Tibial artery (tissue), 4 donors: Measurements from ENCODE around the gene GRAMD2B.

Experiments used
- DNase-seq, 2 donors: peaks; one replicate each; pipeline ENCODE4 v3.0.0-alpha.2; 2019
- H3K27ac ChIP-seq, 2 donors: fragments of 200-600 bp; sonication (generic) in 1 of 2; 1 replicate in 1 of 2; 2 replicates in 1 of 2; pipeline ENCODE4 v1.5.1; 2018 to 2019; ENCODE audit warnings: mild to moderate bottlenecking in 1 of 2
- H3K27me3 ChIP-seq, 2 donors: fragments of 200-600 bp; sonication (generic) in 1 of 2; one replicate each; pipeline versions ENCODE4 v1.5.1 to v1.6.0; 2016 to 2019
- H3K36me3 ChIP-seq, 3 donors: fragments of 200-600 bp; sonication (generic) in 2 of 3; one replicate each; pipeline ENCODE4 v1.5.1; 2016 to 2019; ENCODE audit warnings: mild to moderate bottlenecking in 2 of 3
- H3K4me1 ChIP-seq, 4 donors: fragments of 200-600 bp; sonication (generic) in 2 of 4; 1 replicate in 3 of 4; 2 replicates in 1 of 4; pipeline ENCODE4 v1.5.1; 2016 to 2019
- H3K4me3 ChIP-seq, 2 donors: fragments of 200-600 bp; sonication (generic) in 1 of 2; 1 replicate in 1 of 2; 2 replicates in 1 of 2; pipeline ENCODE4 v1.5.1; 2018 to 2019; ENCODE audit warnings: mild to moderate bottlenecking in 2 of 2
- H3K9me3 ChIP-seq, 3 donors: fragments of 200-600 bp; sonication (generic) in 1 of 3; one replicate each; pipeline ENCODE4 v1.5.1; 2016 to 2019
- intact Hi-C: fragments of 100-400 bp; cut with DNase I; formaldehyde crosslinking; loops from one replicate; pipeline ENCODE4 v1.15.0; 2023; ENCODE audit warnings: low total_unique reads
- TF ChIP-seq, protein P1 (sequence below), 2 experiments: fragments of 200-600 bp in 1 of 2; fragments of 450-650 bp in 1 of 2; IDR thresholded peaks; one replicate each; pipeline ENCODE4 v1.5.1; 2017 to 2019; ENCODE audit warnings: antibody characterized with exemption in 2 of 2, mild to moderate bottlenecking in 1 of 2, moderate library complexity in 1 of 2

Gene GRAMD2B

DNA sequence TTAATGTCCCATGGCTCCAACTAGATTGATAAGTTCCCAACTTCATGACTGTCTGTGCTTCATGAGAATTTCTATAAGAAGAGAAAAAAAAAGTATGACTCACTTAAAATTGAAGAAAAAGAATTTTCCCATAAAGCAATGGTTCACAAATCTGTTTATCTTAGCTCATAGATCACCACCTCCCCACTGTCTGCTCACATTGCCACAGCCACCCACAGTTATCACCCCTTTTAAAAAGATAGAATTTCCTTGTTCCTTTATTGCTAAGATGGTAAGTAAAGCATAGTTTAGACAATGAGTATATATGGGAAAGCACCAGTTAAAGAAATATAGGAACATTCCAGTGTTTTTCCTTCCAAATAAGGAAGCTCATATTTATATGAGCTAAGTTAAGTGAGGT, 104.7 kb downstream of the GRAMD2B start:
- no peak overlapping the region for H3K27ac ChIP-seq
- intact Hi-C loops, result no loop called here
- no peak overlapping the region for H3K4me3 ChIP-seq
- H3K9me3 ChIP-seq, result no peaks in the 10 kb centered on the region
- TF ChIP-seq, protein P1, sequence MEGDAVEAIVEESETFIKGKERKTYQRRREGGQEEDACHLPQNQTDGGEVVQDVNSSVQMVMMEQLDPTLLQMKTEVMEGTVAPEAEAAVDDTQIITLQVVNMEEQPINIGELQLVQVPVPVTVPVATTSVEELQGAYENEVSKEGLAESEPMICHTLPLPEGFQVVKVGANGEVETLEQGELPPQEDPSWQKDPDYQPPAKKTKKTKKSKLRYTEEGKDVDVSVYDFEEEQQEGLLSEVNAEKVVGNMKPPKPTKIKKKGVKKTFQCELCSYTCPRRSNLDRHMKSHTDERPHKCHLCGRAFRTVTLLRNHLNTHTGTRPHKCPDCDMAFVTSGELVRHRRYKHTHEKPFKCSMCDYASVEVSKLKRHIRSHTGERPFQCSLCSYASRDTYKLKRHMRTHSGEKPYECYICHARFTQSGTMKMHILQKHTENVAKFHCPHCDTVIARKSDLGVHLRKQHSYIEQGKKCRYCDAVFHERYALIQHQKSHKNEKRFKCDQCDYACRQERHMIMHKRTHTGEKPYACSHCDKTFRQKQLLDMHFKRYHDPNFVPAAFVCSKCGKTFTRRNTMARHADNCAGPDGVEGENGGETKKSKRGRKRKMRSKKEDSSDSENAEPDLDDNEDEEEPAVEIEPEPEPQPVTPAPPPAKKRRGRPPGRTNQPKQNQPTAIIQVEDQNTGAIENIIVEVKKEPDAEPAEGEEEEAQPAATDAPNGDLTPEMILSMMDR (IDR thresholded peaks at IDR 0.05), result no peak
- peaks cover 0 to 43% (median 32%) of the 10 kb centered on the region in 4 donors for H3K4me1 ChIP-seq
- no peaks in the 10 kb centered on the region for H3K36me3 ChIP-seq
- DNase-seq, result no peak
- H3K27me3 ChIP-seq, result no peaks in the 10 kb centered on the region

DNA sequence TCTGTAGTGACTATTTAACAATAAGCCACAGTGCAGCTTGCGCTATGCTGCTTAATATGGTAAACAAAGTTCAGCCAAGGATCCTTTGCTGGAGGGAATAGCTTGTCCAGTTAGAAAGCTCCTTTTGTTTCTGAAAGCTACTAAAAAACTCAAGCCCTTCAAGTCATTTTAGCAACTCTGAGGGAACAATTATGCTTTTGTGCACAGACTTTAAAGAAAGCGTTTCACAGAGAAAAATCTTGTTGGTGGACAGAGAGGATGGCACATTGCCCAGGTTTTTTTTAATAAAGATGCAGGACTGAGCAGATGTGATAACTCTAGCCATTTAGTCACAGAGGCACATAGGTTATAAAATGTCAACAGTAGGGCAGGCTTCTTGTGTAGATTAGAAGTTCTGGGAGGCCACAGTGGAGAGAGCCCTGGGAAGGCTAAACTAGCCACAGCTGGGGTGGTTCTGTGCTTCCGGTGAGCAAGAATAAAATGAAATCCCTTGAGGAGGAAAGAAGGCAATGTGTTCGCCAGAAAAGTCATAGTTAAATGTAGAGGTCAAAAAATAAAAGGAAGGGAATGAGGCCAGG, 108.4 kb downstream of the GRAMD2B start:
- Histone ChIP-seq H3K9me3 (no peaks in the 10 kb centered on the region), H3K27me3 (no peaks in the 10 kb centered on the region), H3K36me3 (no peaks in the 10 kb centered on the region), H3K27ac (peak overlapping the region; percentile 40 to 42), H3K4me3 (no peak overlapping the region), H3K4me1 (peaks cover 0 to 16% (median 8%) of the 10 kb centered on the region in 4 donors)
- TF ChIP-seq, protein P1 (IDR thresholded peaks at IDR 0.05), result no peak
- intact Hi-C loops, result no loop called here
- DNase-seq, result no peak

DNA sequence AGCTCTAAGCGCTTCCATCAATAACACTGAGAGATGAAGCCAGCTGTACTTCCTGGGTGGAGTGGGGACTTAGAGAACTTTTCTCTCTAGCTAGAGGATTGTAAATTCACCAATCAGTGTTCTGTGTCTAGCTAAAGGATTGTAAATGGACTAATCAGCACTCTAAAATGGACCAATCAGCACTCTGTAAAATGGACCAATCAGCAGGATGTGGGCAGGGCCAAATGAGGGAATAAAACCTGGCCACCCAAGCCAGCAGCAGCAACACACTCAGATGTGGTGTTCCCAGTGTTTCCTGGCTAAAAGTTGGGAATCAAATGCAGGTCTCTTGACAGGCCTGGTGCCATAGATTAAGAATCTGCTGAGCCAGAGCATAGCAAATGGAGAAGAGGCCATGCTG, 111.3 kb downstream of the GRAMD2B start:
- Histone ChIP-seq H3K9me3 (no peaks in the 10 kb centered on the region), H3K27me3 (no peaks in the 10 kb centered on the region), H3K36me3 (no peaks in the 10 kb centered on the region), H3K27ac (no peak overlapping the region), H3K4me1 (peaks cover 0 to 24% (median 10%) of the 10 kb centered on the region in 4 donors), H3K4me3 (no peak overlapping the region)
- DNase-seq, result no peak
- TF ChIP-seq, protein P1 (IDR thresholded peaks at IDR 0.05), result no peak
- intact Hi-C loops, result no loop called here

DNA sequence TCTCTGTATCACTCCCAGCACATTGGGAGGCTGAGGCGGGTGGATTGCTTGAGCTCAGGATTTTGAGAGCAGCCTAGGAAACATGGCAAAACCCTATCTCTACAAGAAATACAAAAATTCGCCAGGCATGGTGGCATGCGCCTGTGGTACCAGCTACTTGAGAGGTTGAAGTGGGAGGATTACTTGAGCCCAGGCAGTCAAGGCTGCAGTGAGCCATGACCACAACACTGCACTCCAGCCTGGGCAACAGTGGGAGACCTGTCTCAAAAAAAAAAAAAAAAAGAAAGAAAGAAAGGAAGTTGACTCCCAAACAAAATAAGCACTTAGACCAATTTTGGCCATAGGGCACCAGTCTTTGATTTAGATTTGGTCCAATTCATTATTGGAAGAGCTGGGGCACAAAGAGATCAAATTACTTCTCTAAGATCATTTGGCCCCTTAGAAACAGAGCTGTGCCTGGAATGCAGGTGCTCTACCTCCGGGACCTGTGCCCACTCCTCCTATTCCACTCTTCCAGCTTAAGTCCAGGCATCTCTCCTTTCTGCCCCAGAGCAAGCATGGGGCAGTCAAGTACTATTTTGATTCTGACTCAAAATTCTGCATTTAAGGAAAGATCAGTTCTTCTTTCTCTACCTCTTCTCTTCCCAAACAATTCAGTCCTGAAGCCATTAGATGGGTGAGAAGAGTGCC, 112.8 kb downstream of the GRAMD2B start:
- peaks cover 0 to 24% (median 10%) of the 10 kb centered on the region in 4 donors for H3K4me1 ChIP-seq
- H3K9me3 ChIP-seq, result no peaks in the 10 kb centered on the region
- intact Hi-C loops, result loop anchor here (5.0 kb wide), 1 partner anchor 199 kb away; no protein-coding TSS in a partner anchor
- H3K4me3 ChIP-seq, result no peak overlapping the region
- TF ChIP-seq, protein P1 (IDR thresholded peaks at IDR 0.05), result no peak
- DNase-seq, result no peak
- H3K36me3 ChIP-seq, result no peaks in the 10 kb centered on the region
- no peaks in the 10 kb centered on the region for H3K27me3 ChIP-seq
- H3K27ac ChIP-seq, result no peak overlapping the region

DNA sequence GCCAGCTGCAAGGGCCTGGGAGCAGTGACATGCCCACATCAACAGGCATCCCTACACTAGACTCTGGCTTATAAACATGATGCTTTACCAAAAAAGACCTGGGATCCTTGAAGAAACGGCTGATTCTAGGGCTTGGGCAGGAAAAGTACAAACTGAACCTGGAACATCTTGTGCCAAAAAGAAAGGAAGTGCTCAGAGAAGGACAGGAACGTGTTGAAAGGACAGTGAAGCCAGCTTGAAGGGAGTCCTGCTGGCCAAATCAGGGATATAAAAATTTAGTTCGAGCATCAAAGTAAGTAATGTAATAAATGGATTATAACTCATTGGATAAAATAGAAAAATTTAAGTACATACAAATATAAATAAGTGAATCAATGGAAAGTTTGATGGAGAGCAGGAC, 113.7 kb downstream of the GRAMD2B start:
- intact Hi-C loops, result loop anchor here (5.0 kb wide), 1 partner anchor 200 kb away; no protein-coding TSS in a partner anchor
- no peak for DNase-seq
- no peaks in the 10 kb centered on the region for H3K27me3 ChIP-seq
- H3K4me3 ChIP-seq, result no peak overlapping the region
- H3K4me1 ChIP-seq, result peaks cover 0 to 16% (median 6%) of the 10 kb centered on the region in 4 donors
- H3K27ac ChIP-seq, result no peak overlapping the region
- no peaks in the 10 kb centered on the region for H3K36me3 ChIP-seq
- H3K9me3 ChIP-seq, result no peaks in the 10 kb centered on the region
- TF ChIP-seq, protein P1 (IDR thresholded peaks at IDR 0.05), result peak in 1 of 2 experiments; percentile 13
